ENCODE data around the gene ERGIC3. TPM values are rescaled to one million over a fixed set of nuclear protein-coding genes. Genes with fewer than 3 reads are reported as not detected.

Gene ERGIC3
- total RNA-seq, 1 donor from 2014 or later = 305 TPM

DNA sequence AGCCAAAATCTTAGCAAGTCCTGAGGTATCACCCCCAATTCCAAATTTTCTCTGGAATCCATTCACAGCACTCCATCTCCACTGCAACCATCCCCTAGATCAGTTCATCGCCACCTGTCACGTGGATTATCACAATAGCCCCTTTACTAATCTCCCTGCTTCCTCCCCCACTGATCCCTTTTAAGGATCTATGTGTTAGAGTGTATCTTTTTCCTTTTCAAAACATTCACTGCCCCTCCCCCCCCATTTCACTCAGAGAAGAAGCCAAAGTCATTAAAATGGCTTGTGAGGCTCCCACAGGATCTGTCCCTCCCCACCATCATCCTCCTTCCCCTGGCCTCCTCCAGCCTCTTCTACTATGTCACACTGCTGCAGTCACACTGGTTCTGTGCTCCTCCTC is 55.3 kb downstream of the ERGIC3 start:
- DNase-seq (ENCODE audit: low read depth, low spot score) = no peak

- DNase-seq (ENCODE audit: low read depth, low spot score) = no peak
Measured at GRCh38 chr20:35598476-35598875, 56.6 kb downstream of the ERGIC3 start.

GRCh38 chr20:35598899-35599775 is 57.3 kb downstream of the ERGIC3 start:
- no peak for DNase-seq (ENCODE audit: low read depth, low spot score)

DNA sequence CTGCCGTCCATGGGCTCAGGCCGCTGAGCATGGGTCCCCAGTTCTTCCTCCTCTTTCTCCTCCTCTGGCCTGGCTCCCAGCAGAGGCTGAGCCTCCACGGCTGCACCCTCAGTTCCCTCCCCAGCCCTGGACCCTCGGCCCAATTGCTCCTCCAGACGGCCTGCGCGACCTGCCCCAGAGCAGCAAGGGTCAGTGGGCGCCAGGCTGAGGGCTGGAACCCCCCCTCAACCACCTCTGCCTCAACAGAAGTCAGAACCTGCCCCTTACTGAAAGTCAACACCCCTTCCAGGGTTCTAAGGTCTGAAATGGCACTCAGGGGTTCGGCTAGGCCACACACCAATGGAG is 57.9 kb downstream of the ERGIC3 start:
- DNase-seq (ENCODE audit: low read depth, low spot score) = no peak

DNA sequence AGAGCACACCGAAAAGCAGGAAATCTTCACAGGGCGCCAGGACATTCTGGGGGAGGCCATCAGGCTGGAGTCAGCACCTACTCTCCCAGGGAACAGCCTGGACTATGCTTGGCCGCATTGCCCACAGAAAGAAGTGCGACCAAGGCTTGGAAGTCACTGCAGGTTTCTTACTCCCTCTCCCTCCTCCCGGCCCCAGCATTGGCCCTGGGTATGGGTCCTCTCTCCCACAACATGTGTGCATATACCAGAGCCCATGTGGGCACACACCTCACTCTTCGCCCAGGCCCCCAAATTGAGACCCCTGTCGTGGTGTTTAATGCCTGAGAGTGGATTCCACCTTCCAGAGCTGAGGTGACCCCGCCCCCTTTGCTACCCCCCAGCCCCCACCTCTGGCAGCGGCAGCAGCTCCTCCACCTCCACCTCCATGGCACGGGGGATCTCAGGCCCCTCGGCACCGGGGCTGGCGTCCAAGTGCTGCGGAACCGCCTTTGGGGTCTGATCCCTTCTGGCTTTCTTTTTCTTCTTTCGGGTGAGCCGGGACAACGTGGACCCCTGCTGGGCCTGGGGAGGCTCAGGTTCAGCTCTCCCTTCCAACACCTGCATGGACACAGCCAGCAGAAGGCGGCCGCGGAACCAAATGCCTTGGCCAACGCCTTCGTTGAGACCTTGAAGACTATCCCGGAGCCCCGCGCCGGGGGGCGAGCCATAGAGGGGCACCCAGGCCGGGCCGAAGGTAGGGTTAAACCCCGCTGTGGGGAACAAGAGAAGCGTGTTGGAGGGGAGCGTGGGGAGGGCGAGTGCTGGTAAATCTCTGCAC is 58.5 kb downstream of the ERGIC3 start:
- no peak for DNase-seq (ENCODE audit: low read depth, low spot score)

DNA sequence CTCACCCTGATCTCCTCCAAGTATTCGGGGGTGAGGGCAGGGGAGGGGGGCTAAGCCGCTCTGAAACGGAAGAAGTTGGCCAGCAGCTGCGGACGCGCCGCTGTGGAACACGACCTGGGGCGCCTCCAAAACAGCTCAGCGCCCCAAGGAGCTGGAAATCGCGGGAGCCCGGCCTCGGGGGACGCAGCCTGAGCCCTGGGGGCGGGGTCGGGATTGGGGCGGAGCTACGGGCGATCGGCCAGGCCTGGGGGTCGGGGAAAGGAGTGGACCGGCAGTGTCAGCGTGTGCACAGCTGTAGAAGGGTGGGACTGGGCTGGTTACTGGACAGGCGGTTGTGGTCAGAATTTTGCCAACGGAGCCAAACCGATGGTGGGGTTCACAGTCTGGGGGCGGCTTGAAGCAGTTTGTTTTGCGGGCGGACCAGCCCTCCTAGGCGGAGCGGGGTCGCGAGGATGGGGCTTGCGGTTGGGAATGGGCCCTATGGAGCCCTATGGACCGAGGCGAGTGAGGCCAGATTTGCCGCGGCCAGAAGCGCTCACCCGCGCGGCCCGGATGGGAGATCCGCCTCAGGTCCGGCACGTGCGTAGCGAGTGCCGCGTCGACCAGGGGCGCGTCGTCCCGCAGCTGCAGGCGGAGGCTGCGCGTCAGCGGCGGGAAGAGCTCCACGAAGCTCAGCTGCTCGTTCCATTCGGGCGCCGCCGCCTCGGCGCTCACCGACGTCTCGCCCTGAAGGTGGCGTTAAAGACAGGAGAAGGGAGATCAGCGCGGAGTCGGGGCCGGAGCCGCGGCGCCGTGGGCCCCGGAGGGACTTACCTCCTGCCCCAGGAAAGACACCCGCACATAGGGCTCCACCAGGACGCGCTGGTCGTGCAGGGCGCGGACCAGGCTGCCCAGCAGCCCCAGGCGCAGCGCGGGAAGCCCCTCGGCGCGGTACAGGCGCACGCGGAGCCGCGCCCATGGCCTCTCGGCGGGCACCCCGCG is 59.4 kb downstream of the ERGIC3 start:
- no peak for DNase-seq (ENCODE audit: low read depth, low spot score)

GRCh38 chr20:35601990-35602389 is 60.1 kb downstream of the ERGIC3 start:
- DNase-seq (ENCODE audit: low read depth, low spot score) = no peak

GRCh38 chr20:35602851-35603495 is 61.1 kb downstream of the ERGIC3 start:
- no peak for DNase-seq (ENCODE audit: low read depth, low spot score)

DNA sequence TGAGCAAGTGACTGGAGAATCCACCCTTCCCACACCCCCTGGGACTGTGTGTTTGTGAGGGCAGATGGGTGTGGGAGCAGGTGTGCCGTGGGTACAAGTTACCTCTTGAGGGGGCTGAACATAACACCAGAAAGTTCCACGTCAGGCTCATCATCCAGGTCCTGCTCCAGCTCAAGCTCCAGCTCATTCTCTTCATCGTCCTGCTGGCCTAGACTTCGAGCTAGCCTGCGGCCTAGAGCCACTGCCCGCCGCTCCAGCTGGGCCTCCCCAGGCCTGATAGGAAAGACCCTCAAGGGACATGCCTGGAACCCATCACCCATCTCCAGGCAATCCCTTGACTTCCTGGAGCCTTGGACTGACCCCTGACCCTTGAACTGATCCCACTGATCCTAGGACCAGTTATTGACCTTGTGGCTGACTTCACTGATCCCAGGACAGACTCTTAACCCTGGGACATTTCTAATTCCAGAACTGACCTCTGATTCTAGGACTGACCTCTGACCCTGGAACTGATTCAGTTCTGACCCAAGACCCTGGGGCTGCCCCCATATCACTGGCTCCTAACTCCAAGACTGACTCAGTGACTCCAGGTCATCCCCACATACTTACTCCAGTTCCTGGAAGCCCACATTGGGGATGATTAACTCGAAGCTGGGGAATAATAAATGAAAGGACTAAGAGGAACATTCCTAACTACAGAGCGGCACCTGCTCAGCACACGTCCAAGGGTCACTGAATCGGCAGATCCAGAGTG is 62.0 kb downstream of the ERGIC3 start:
- no peak for DNase-seq (ENCODE audit: low read depth, low spot score)

- no peak for DNase-seq (ENCODE audit: low read depth, low spot score)
Measured at GRCh38 chr20:35604449-35604747, 62.5 kb downstream of the ERGIC3 start.

DNA sequence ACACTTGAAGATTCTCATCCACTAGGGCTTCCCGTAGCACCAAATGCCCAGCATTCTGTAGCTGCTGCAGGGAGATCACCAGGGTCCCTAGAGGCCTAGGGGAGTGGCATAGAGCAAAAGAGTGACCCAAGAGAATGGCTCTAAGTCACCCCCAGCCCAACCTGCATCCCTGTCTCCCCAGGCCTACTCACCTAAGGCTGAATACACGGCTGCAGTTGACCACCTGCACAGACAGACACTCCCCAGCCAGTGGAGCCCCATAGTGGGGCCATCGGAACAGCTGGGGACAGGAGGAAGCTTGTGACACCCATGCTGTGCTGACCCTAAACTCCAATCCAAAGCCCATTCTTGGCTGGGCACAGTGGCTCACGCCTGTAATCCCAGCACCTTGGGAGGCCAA is 64.2 kb downstream of the ERGIC3 start:
- DNase-seq (ENCODE audit: low read depth, low spot score) = no peak

Other genes with a start within 250 kb of the ERGIC3 start
- not detected in 2 replicates for gene FAM83C, start 249.7 kb upstream of the ERGIC3 start, total RNA-seq
- gene UQCC1, start 130.1 kb upstream of the ERGIC3 start, total RNA-seq = 25.5 and 33.1 TPM in 2 replicates
- gene GDF5, start 103.8 kb upstream of the ERGIC3 start, total RNA-seq = 0.99 and 2.1 TPM in 2 replicates
- gene CEP250, start 86.5 kb upstream of the ERGIC3 start, total RNA-seq = 21.2 and 28.0 TPM in 2 replicates
- not detected in 2 replicates for gene C20orf173, start 12.4 kb upstream of the ERGIC3 start, total RNA-seq
- 6.7 and 13.7 TPM in 2 replicates for gene SPAG4, start 73.8 kb downstream of the ERGIC3 start, total RNA-seq
- 160 and 166 TPM in 2 replicates for gene CPNE1, start 122.8 kb downstream of the ERGIC3 start, total RNA-seq
- 64.1 and 70.8 TPM in 2 replicates for gene RBM12, start 122.8 kb downstream of the ERGIC3 start, total RNA-seq
- gene NFS1, start 157.3 kb downstream of the ERGIC3 start, total RNA-seq = 22.3 and 48.5 TPM in 2 replicates
- gene ROMO1, start 157.3 kb downstream of the ERGIC3 start, total RNA-seq = 110 and 266 TPM in 2 replicates
- 247 and 325 TPM in 2 replicates for gene RBM39, start 200.2 kb downstream of the ERGIC3 start, total RNA-seq
- 29.8 and 30.9 TPM in 2 replicates for gene PHF20, start 229.9 kb downstream of the ERGIC3 start, total RNA-seq